SK-N-MC (cell line): ENCODE measurements around the gene FAM181A.

ENCODE experiments used
- DNase-seq: peaks from one replicate; pipeline ENCODE4 v3.0.0-alpha.2; 2011; ENCODE audit warnings: low read depth, low spot score
- H3K27ac ChIP-seq: fragments of 200-600 bp; sonication (generic); 2 replicates; pipeline ENCODE4 v1.5.1; 2016; ENCODE audit warnings: mixed run types
- H3K36me3 ChIP-seq: fragments of 200-600 bp; sonication (generic); 2 replicates; pipeline ENCODE4 v1.6.1; 2017; ENCODE audit warnings: antibody characterized with exemption, low read length, mixed read lengths; ENCODE audit not compliant: insufficient read depth
- H3K4me3 ChIP-seq: fragments of 200-600 bp; sonication (generic); 2 replicates; pipeline ENCODE4 v1.5.1; 2016
- H3K9ac ChIP-seq: fragments of 200-600 bp; sonication (generic); 2 replicates; pipeline ENCODE4 v1.8.0; 2017; ENCODE audit warnings: mixed run types, mixed read lengths; ENCODE audit not compliant: insufficient read length
- H3K9me3 ChIP-seq: fragments of 200-600 bp; sonication (generic); 2 replicates; pipeline ENCODE4 v1.6.1; 2017; ENCODE audit warnings: low read depth, mild to moderate bottlenecking, antibody characterized with exemption, low read length, moderate library complexity, mixed read lengths
- EZH2 ChIP-seq: fragments of 200-600 bp; sonication (generic); IDR thresholded peaks from one replicate; pipeline ENCODE4 v1.6.1; 2017; ENCODE audit warnings: antibody characterized with exemption
- FOXP2 ChIP-seq: optimal IDR thresholded peaks from 2 replicates; pipeline ENCODE3; 2011; ENCODE audit warnings: mild to moderate bottlenecking, moderate library complexity; ENCODE audit not compliant: insufficient read depth; ENCODE audit errors: extremely low read length, control extremely low read depth
- POLR2AphosphoS5 ChIP-seq: IDR thresholded peaks from 2 replicates; pipeline ENCODE4 v1.6.1; 2012; ENCODE audit warnings: mild to moderate bottlenecking, low read depth, low read length, borderline replicate concordance

FAM181A gene

GRCh38 chr14:93956514-93957332 lies 29.6 kb downstream of the FAM181A start:
- Histone ChIP-seq H3K27ac (no peak overlapping the region), H3K9ac (no peak overlapping the region), H3K36me3 (no peaks in the 10 kb centered on the region), H3K4me3 (no peak overlapping the region), H3K9me3 (no peaks in the 10 kb centered on the region)
- no peak for DNase-seq
- TF ChIP-seq EZH2 (no peak), FOXP2 (no peak), POLR2AphosphoS5 (no peak)

DNA sequence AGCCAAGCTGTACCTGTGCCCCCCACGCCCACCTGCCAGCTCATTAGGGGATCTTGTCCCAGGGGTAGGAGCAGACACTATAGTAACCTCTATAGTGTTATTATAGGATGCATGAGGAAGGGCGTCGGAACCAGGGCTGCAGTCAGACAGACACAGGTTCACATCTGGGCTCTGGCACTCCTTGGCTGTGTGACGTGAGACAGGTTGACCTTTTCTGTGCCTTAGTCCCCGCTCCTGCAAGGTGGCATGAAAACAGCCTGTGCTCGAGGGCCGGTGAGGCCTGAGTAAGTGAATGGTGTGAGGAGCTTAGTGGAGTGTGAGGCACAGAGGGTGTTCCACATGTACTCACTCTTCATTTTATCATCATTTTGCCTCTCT lies 30.2 kb downstream of the FAM181A start:
- H3K36me3 ChIP-seq, result no peaks in the 10 kb centered on the region
- H3K27ac ChIP-seq, result no peak overlapping the region
- H3K4me3 ChIP-seq, result no peak overlapping the region
- no peaks in the 10 kb centered on the region for H3K9me3 ChIP-seq
- no peak overlapping the region for H3K9ac ChIP-seq
- no peak for DNase-seq
- TF ChIP-seq EZH2 (no peak), POLR2AphosphoS5 (no peak)

DNA sequence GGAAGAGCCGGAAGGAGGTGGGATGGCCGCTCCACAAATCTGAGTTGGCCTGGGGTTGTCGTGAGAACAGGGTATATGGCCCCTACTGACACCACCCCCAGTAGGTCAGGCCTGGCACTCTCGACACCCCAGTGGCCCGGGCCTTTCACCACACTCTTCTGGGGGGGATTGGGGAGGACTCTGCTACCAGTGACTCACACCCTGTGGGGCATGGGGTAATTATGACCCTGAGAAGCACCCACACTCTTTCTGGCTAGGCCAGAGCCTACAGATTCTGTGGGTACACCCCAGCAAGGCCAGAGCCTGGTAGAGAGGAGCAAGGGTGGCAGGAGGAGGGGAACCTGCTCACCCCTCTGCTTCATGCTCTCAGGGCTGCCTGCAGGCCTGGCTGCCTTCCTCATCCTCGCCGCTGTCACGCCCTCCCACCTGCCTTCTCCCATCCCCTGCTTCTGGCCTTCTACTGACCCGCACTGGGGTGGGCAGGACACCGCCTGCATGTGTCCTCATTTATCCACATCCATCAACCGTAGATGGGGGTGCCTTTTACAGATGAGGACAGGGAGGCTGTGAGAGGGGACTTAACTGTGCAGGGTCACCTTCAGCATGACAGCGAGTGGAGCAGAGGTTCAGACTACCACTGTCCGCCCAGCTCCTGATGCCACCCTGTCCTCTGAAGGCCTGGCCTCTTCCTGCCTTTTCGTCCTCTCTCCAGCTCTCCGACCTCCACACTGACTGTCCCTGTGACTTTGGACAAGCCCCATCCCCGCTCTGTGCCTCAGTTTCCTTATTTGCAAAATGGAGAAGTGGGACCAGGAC lies 30.8 kb downstream of the FAM181A start:
- Histone ChIP-seq H3K9ac (no peak overlapping the region), H3K9me3 (no peaks in the 10 kb centered on the region), H3K27ac (no peak overlapping the region), H3K4me3 (no peak overlapping the region), H3K36me3 (no peaks in the 10 kb centered on the region)
- no peak for DNase-seq
- TF ChIP-seq EZH2 (no peak), FOXP2 (no peak), POLR2AphosphoS5 (no peak)

DNA sequence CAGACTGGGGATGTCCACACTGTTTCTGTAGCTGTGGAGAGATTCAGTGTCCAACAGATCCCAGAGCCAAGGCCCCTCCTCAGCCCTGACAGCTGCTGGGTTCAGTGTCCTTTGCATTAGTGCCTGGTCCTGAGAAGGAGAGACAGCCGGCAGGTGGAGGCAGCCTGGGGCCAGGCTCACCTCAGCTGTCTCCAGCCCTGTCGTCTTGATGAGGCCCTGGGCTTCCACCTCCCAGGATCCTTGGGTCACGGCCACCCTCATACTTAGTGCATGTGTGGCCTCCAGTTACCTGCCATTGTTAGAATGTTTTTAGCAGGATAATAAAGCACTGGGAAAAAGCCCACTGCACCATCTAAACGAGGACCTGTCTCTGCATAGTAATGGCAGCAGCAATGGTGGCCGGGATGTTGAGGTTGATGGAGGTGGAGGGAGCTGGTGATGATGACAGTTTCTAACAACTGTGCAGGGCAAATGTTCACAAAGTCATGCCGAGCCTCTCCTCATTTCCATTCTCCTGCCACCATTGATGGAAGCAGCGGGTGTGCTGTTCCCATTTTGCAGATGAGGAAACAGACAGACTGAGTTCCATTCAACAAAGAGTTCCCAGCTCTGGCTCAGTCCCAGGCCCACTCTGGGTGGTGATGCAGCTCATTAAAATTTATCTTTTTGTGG lies 31.6 kb downstream of the FAM181A start:
- Histone ChIP-seq H3K9me3 (no peaks in the 10 kb centered on the region), H3K36me3 (no peaks in the 10 kb centered on the region), H3K9ac (no peak overlapping the region), H3K4me3 (no peak overlapping the region), H3K27ac (no peak overlapping the region)
- DNase-seq, result no peak
- TF ChIP-seq POLR2AphosphoS5, result no peak
- no peak for TF ChIP-seq FOXP2
- TF ChIP-seq EZH2, result no peak

- TF ChIP-seq EZH2, result no peak
- no peak for TF ChIP-seq POLR2AphosphoS5
- no peak for TF ChIP-seq FOXP2
- no peak for DNase-seq
- no peak overlapping the region for H3K27ac ChIP-seq
- no peaks in the 10 kb centered on the region for H3K9me3 ChIP-seq
- no peaks in the 10 kb centered on the region for H3K36me3 ChIP-seq
- no peak overlapping the region for H3K9ac ChIP-seq
- no peak overlapping the region for H3K4me3 ChIP-seq
Observed at GRCh38 chr14:93959239-93960107, 32.3 kb downstream of the FAM181A start.

DNA sequence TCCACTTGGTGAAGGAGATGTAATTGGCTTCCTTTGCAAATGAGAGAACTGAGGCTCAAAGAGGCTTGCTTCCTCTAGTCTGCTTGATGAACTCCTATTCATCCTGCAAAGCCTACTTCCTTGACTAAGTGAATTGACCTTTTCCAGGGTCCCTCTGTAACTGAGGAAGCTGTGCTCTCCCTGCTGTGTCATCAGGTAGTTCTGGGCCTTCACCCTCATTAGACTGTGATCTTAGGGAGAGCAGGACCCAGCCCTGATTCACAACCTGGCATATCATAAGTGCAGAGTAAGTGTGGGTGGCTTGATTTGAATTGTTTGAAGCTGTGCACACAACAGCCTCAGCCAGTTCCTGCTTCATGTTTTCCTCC lies 32.9 kb downstream of the FAM181A start:
- H3K27ac ChIP-seq, result no peak overlapping the region
- H3K4me3 ChIP-seq, result no peak overlapping the region
- H3K9me3 ChIP-seq, result no peaks in the 10 kb centered on the region
- TF ChIP-seq POLR2AphosphoS5 (no peak), EZH2 (no peak), FOXP2 (no peak)
- no peaks in the 10 kb centered on the region for H3K36me3 ChIP-seq
- no peak for DNase-seq
- H3K9ac ChIP-seq, result no peak overlapping the region

DNA sequence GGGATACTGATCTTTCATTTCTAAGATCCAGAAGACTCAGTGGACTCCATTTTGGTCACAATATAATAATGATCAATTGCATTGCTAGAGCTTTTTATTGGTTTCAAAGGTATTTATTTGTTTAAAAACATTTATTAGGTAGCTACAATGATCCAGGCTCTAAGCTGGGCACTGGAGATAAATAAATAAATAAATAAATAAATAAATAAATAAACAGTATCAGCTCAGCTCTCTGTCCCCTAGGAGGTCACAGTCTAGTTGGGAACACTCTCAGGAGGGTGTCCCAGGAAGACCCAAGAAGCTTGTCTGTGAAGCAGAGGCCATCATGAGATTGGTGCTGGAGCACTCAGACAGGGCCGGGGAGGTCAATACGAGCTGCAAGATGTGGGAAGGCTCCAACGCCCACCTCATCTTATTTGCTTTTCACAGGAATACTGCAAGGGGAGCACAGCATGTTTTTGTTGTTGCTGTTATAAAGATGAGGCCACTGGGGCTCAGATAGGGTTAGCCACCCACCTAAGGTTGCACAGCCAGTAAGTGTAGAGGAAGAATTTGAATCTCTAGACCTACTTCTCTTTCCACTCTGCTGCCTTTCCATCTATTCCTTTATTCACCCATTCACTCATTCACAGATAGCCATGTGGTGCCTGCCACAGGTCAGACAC lies 33.8 kb downstream of the FAM181A start:
- no peak overlapping the region for H3K27ac ChIP-seq
- TF ChIP-seq EZH2 (no peak), FOXP2 (no peak), POLR2AphosphoS5 (no peak)
- H3K9me3 ChIP-seq, result no peaks in the 10 kb centered on the region
- no peaks in the 10 kb centered on the region for H3K36me3 ChIP-seq
- H3K4me3 ChIP-seq, result no peak overlapping the region
- DNase-seq, result no peak
- no peak overlapping the region for H3K9ac ChIP-seq
